HCT116 (cell line): ENCODE results near the gene KIF5A. TPM values are rescaled to one million over a fixed set of nuclear protein-coding genes. Genes with fewer than 3 reads are reported as not detected.

Source experiments
- ATAC-seq: fragments of 200-7000 bp; cut with Tn5 transposase; 2 replicates; pipeline ENCODE4 v1.9.1; 2020; ENCODE audit warnings: mild to moderate bottlenecking, moderate library complexity
- BruUV-seq: library from RNA; stranded (reverse); fragments of 400-500 nt; replicated peaks from 2 replicates; lab custom pipeline; 2021; lab: Mats Ljungman, UMichigan
- CTCF ChIA-PET: fragments of 300-600 bp; sonication (Branson Sonifier 250); formaldehyde crosslinking; loops from one replicate; lab custom pipeline; 2021; ENCODE audit warnings: antibody characterized with exemption; lab: Charles Lee
- POLR2A ChIA-PET: fragments of 300-600, 350-600 bp; sonication (Branson Sonifier 250); formaldehyde crosslinking; loops from one replicate; lab custom pipeline; 2021; ENCODE audit warnings: antibody characterized with exemption; lab: Charles Lee
- RAD21 ChIA-PET, 2 experiments: fragments of 300-600 bp; sonication (Branson Sonifier 250); formaldehyde crosslinking; loops; one replicate each; lab custom pipeline; 2023; ENCODE audit warnings: low total read pairs in 2 of 2; ENCODE audit not compliant: uncharacterized antibody in 2 of 2, unreplicated experiment in 2 of 2, low non-redundant PET in 1 of 2; lab: Charles Lee
- DNase-seq: peaks from one replicate; pipeline ENCODE4 v3.0.0-alpha.2; 2010; ENCODE audit warnings: low read depth, low spot score
- H2AFZ ChIP-seq: fragments of 200-600 bp; shearing (Covaris generic), sonication (generic); 2 replicates; pipeline ENCODE4 v1.6.1; 2017; ENCODE audit warnings: low read depth, mixed run types, mixed read lengths, antibody characterized with exemption, low read length; ENCODE audit not compliant: poor library complexity, severe bottlenecking
- H3K27ac ChIP-seq: 2 replicates; pipeline ENCODE4 v1.5.1; 2012; ENCODE audit warnings: low read depth, low read length
- H3K27me3 ChIP-seq: fragments of 200-600 bp; sonication (generic); 2 replicates; pipeline ENCODE4 v1.6.1; 2016; ENCODE audit warnings: mixed run types, low read length, mixed read lengths; ENCODE audit not compliant: insufficient read depth
- H3K36me3 ChIP-seq, 2 experiments: fragments of 200-500 bp in 1 of 2; fragments of 200-600 bp in 1 of 2; sonication (Bioruptor generic) in 1 of 2; sonication (generic) in 1 of 2; 2 replicates each; pipeline versions ENCODE4 v1.5.1 to v1.6.1; 2014 to 2016; ENCODE audit warnings: low read length in 2 of 2, inconsistent platforms in 1 of 2, mixed read lengths in 1 of 2, mixed run types in 1 of 2; ENCODE audit not compliant: insufficient read depth in 2 of 2, control insufficient read depth in 1 of 2
- H3K4me1 ChIP-seq, 2 experiments: fragments of 200-600 bp in 1 of 2; sonication (generic) in 1 of 2; 2 replicates each; pipeline versions ENCODE4 v1.5.1 to v1.6.1; 2012 to 2017; ENCODE audit warnings: low read length in 2 of 2, inconsistent platforms in 1 of 2, mild to moderate bottlenecking in 1 of 2, mixed read lengths in 1 of 2, mixed run types in 1 of 2, moderate library complexity in 1 of 2; ENCODE audit not compliant: insufficient read depth in 2 of 2, control insufficient read depth in 1 of 2
- H3K4me2 ChIP-seq: fragments of 200-600 bp; sonication (generic); 2 replicates; pipeline ENCODE4 v1.6.1; 2017; ENCODE audit warnings: mixed run types, low read length, mixed read lengths
- H3K4me3 ChIP-seq, 2 experiments: fragments of 200-600 bp in 1 of 2; sonication (generic) in 1 of 2; replicated peaks in 1 of 2; 2 replicates each; pipeline ENCODE4 v1.5.1; 2011 to 2016; ENCODE audit warnings: low read length in 2 of 2, control low read depth in 1 of 2, low read depth in 1 of 2, mild to moderate bottlenecking in 1 of 2, mixed read lengths in 1 of 2, mixed run types in 1 of 2
- H3K79me2 ChIP-seq: fragments of 200-600 bp; sonication (generic); 2 replicates; pipeline ENCODE4 v1.6.1; 2017; ENCODE audit warnings: mild to moderate bottlenecking, mixed run types, low read length, moderate library complexity, mixed read lengths; ENCODE audit not compliant: insufficient read depth
- H3K9ac ChIP-seq: fragments of 200-600 bp; sonication (generic); 2 replicates; pipeline ENCODE4 v1.6.1; 2016; ENCODE audit warnings: low read length, mixed read lengths
- H3K9me2 ChIP-seq: fragments of 200-600 bp; sonication (generic), shearing (Covaris generic); 2 replicates; pipeline ENCODE4 v1.6.1; 2017; ENCODE audit warnings: mixed run types, mild to moderate bottlenecking, moderate library complexity; ENCODE audit not compliant: insufficient read depth
- H3K9me3 ChIP-seq, 2 experiments: fragments of 200-500 bp in 1 of 2; fragments of 200-600 bp in 1 of 2; sonication (Bioruptor generic) in 1 of 2; sonication (generic) in 1 of 2; 2 replicates each; pipeline ENCODE4 v1.6.1; 2014 to 2017; ENCODE audit warnings: low read length in 2 of 2, mixed read lengths in 2 of 2, inconsistent platforms in 1 of 2, low read depth in 1 of 2, mild to moderate bottlenecking in 1 of 2, mixed run types in 1 of 2, moderate library complexity in 1 of 2; ENCODE audit not compliant: control insufficient read depth in 1 of 2, insufficient read depth in 1 of 2
- H4K20me1 ChIP-seq: fragments of 200-600 bp; sonication (generic), shearing (Covaris generic); 2 replicates; pipeline ENCODE4 v1.6.1; 2017; ENCODE audit warnings: mixed run types, mild to moderate bottlenecking, moderate library complexity; ENCODE audit not compliant: insufficient read depth
- CBX3 ChIP-seq: IDR thresholded peaks from 2 replicates; pipeline ENCODE4 v1.6.1; 2012; ENCODE audit warnings: low read depth
- CTCF ChIP-seq, 3 experiments: fragments of 200-600 bp in 1 of 3; sonication (generic) in 1 of 3; IDR thresholded peaks in 2 of 3; conservative IDR thresholded peaks in 1 of 3; 2 replicates each; pipeline ENCODE4 v1.5.1; 2012 to 2017; ENCODE audit warnings: low read depth in 2 of 3, low read length in 2 of 3, antibody characterized with exemption in 1 of 3, borderline replicate concordance in 1 of 3, control low read depth in 1 of 3, mild to moderate bottlenecking in 1 of 3, mixed read lengths in 1 of 3, mixed run types in 1 of 3, moderate library complexity in 1 of 3; ENCODE audit not compliant: insufficient read depth in 1 of 3
- EGR1 ChIP-seq: IDR thresholded peaks from 2 replicates; pipeline ENCODE4 v1.6.1; 2012; ENCODE audit warnings: low read depth
- ELF1 ChIP-seq: IDR thresholded peaks from 2 replicates; pipeline ENCODE4 v1.6.1; 2012; ENCODE audit warnings: low read depth, borderline replicate concordance
- EZH2phosphoT487 ChIP-seq: fragments of 200-600 bp; IDR thresholded peaks from 2 replicates; pipeline ENCODE4 v1.6.1; 2018; ENCODE audit warnings: antibody characterized with exemption, borderline replicate concordance
- FOSL1 ChIP-seq: IDR thresholded peaks from 2 replicates; pipeline ENCODE4 v1.6.1; 2012; ENCODE audit warnings: low read depth
- POLR2A ChIP-seq: IDR thresholded peaks from 2 replicates; pipeline ENCODE4 v1.7.0; 2011; ENCODE audit warnings: borderline replicate concordance; ENCODE audit not compliant: insufficient read depth, insufficient read length; ENCODE audit errors: extremely low read depth
- SIN3A ChIP-seq: IDR thresholded peaks from 2 replicates; pipeline ENCODE4 v1.6.1; 2012; ENCODE audit warnings: low read depth
- SP1 ChIP-seq: IDR thresholded peaks from 2 replicates; pipeline ENCODE4 v1.6.1; 2012; ENCODE audit warnings: low read depth
- SRF ChIP-seq: IDR thresholded peaks from 2 replicates; pipeline ENCODE4 v1.6.1; 2012; ENCODE audit warnings: low read depth
- YY1 ChIP-seq: IDR thresholded peaks from 2 replicates; pipeline ENCODE4 v1.6.1; 2011; ENCODE audit warnings: low read length, low read depth, moderate library complexity, mild to moderate bottlenecking; ENCODE audit not compliant: insufficient replicate concordance; ENCODE audit errors: extremely low read depth
- ZNF274 ChIP-seq: fragments of 200-500 bp; sonication (Bioruptor generic); IDR thresholded peaks from 2 replicates; pipeline ENCODE4 v1.6.1; 2014; ENCODE audit warnings: mild to moderate bottlenecking, low read depth, low read length, inconsistent platforms
- intact Hi-C: fragments of 100-400 bp; cut with micrococcal nuclease; formaldehyde crosslinking; loops from 2 replicates; pipeline ENCODE4 v1.10.0; 2022
- total RNA-seq: library from RNA; stranded (reverse); gene quantifications from one replicate; pipeline ENCODE4 v1.2.1, GENCODE V29; 2021; ENCODE audit not compliant: unreplicated experiment

Gene KIF5A
- total RNA-seq, 1 experiment from 2014 or later = 5.2 TPM

GRCh38 chr12:57627501-57628279 lies 77.8 kb downstream of the KIF5A start:
- BruUV-seq = no TSS peak

GRCh38 chr12:57628280-57629191 lies 78.7 kb downstream of the KIF5A start:
- H3K9me2 ChIP-seq = no peaks in the 10 kb centered on the region
- RAD21 ChIA-PET = no interaction called here
- no peak overlapping the region for H3K9ac ChIP-seq
- H3K4me3 ChIP-seq = no peak overlapping the region
- no TSS peak for BruUV-seq
- DNase-seq (no peak), ATAC-seq (no peak)
- TF ChIP-seq CBX3 (no peak), ELF1 (no peak), CTCF (IDR thresholded peaks at IDR 0.05 in 2 of 3, conservative IDR thresholded peaks at IDR 0.05 in 1 of 3; ENCODE audit: borderline replicate concordance in 1 of 3, insufficient read depth in 1 of 3, low read depth in 2 of 3, low read length in 2 of 3) (no peak), EZH2phosphoT487 (no peak)
- H3K4me2 ChIP-seq = no peak overlapping the region
- H4K20me1 ChIP-seq = no peaks in the 10 kb centered on the region
- H3K79me2 ChIP-seq = peaks cover 13% of the 10 kb centered on the region
- POLR2A ChIA-PET = no interaction called here
- CTCF ChIA-PET = no interaction called here
- H3K4me1 ChIP-seq = peaks cover 6 to 15% of the 10 kb centered on the region in 2 experiments; a peak in 3 of 4 replicates
- H3K27ac ChIP-seq = no peak overlapping the region
- intact Hi-C loops = no loop called here
- H3K27me3 ChIP-seq = peaks cover under 1% of the 10 kb centered on the region; the same call in 1 of the 2 replicates
- no peak overlapping the region for H2AFZ ChIP-seq
- peaks cover 0 to 14% of the 10 kb centered on the region in 2 experiments; a peak in 2 of 4 replicates for H3K36me3 ChIP-seq
- no peaks in the 10 kb centered on the region for H3K9me3 ChIP-seq

More at GRCh38 chr12:57627501-57628279, 77.8 kb downstream of the KIF5A start:
- Histone ChIP-seq H3K27ac (no peak overlapping the region), H2AFZ (no peak overlapping the region), H3K9me2 (no peaks in the 10 kb centered on the region), H3K36me3 (peaks cover 0 to 14% of the 10 kb centered on the region in 2 experiments; a peak in 2 of 4 replicates), H3K27me3 (peaks cover 4% of the 10 kb centered on the region; the same call in 1 of the 2 replicates), H3K79me2 (peaks cover 13% of the 10 kb centered on the region), H4K20me1 (no peaks in the 10 kb centered on the region), H3K9me3 (no peaks in the 10 kb centered on the region), H3K4me3 (no peak overlapping the region), H3K9ac (no peak overlapping the region), H3K4me2 (no peak overlapping the region), H3K4me1 (peaks cover 5 to 10% of the 10 kb centered on the region in 2 experiments; a peak in 3 of 4 replicates)
- no peak for ATAC-seq
- ChIA-PET RAD21 (no interaction called here), CTCF (no interaction called here), POLR2A (no interaction called here)
- TF ChIP-seq SP1 (no peak), SIN3A (no peak), EGR1 (no peak), FOSL1 (no peak), POLR2A (no peak), ELF1 (no peak), SRF (no peak), YY1 (no peak), ZNF274 (no peak)
- intact Hi-C loops = no loop called here
- no peak for DNase-seq
